GM12801 (cell line): ENCODE measurements around the gene UBE2F.

ENCODE experiments used
- TF ChIP-seq, protein P1 (sequence below): IDR thresholded peaks from one replicate; pipeline ENCODE4 v1.5.1; 2011; ENCODE audit warnings: control low read depth; ENCODE audit not compliant: insufficient read length; ENCODE audit errors: extremely low read depth

Gene UBE2F

DNA sequence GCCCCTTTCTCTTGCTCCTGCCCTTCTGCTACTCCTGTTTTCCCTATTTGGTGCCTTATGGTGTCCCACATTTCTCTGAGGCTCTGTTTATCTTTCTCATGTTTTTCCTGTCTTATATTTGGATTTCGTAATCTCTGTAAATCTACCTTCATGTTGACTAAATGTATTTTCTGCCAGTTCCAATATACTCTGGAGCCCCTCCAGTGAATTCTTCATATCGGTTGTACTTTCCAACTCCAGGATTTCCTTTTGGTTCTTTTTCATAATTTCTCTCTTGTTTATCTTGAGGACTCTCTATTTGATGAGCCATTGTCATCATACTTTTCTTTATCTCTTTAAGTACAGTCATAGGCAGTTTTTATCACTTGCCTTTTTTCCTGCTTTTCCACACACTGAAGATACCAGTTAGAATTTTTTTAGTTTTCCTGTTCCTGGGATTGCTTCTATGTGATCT lies 113.1 kb downstream of the UBE2F start:
- TF ChIP-seq, protein P1, sequence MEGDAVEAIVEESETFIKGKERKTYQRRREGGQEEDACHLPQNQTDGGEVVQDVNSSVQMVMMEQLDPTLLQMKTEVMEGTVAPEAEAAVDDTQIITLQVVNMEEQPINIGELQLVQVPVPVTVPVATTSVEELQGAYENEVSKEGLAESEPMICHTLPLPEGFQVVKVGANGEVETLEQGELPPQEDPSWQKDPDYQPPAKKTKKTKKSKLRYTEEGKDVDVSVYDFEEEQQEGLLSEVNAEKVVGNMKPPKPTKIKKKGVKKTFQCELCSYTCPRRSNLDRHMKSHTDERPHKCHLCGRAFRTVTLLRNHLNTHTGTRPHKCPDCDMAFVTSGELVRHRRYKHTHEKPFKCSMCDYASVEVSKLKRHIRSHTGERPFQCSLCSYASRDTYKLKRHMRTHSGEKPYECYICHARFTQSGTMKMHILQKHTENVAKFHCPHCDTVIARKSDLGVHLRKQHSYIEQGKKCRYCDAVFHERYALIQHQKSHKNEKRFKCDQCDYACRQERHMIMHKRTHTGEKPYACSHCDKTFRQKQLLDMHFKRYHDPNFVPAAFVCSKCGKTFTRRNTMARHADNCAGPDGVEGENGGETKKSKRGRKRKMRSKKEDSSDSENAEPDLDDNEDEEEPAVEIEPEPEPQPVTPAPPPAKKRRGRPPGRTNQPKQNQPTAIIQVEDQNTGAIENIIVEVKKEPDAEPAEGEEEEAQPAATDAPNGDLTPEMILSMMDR, result no peak

- TF ChIP-seq, protein P1, result no peak
These were observed 113.7 kb downstream of the UBE2F start for GRCh38 chr2:238080518-238080917.

DNA sequence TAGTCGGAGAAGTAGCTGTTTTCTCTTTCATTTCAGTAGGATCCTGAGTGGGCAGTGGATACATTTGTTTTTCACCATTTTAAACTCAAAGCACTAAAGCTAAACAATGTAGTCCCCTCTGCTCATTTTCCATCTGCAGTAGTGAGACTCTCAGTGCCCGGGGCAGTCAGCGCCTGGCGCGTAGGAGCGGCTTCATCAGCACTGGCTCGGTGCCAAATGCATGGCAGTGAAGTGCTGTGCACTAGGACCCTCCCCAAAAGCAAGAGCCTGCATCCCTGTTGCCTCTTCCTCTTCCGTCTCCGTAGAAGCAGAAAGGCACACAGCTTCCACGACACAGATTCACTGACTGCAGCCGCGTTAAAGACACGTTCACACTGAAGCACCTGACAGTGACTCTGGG lies 114.3 kb downstream of the UBE2F start:
- TF ChIP-seq, protein P1, result no peak

GRCh38 chr2:238081561-238081960 lies 114.7 kb downstream of the UBE2F start:
- TF ChIP-seq, protein P1, result no peak

DNA sequence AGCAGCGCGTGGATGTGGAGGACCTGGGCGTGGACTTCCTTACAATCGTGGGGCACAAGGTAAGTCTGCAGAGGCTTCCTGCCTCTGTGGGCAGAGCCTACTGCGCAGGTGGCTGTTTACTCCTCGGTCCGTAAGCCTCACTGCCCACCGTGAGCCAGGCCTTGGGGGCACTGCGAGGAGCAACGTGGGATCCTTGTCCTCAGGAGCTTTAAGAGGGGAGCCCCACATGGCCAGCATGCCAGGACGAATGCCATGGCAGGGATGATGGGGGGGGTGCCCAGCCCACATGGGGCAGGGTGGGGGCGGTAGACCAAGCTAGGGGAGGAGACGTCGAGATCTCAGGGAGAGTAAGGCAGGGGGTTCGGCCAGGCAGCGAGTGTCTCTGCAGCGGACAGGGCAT lies 115.3 kb downstream of the UBE2F start:
- TF ChIP-seq, protein P1, result no peak

DNA sequence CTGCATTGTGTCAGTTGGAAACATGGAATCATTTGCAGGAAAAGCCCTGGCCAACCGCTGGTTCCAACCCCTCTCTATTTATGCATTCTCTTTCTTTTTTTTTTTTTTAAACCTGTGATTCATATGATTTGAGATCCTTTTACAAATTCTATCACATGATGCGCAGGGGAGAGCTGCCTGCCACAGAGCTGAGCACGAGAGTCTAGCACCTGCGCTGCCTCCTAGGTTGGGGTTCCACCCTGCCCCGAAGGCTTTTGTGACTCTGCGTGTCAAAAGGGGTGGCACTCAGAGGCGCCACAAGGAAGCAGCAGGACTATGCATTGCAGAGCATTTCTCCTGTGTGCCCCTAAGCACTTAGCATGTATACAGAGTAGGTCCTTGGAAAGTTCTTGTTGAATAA lies 116.0 kb downstream of the UBE2F start:
- TF ChIP-seq, protein P1, result no peak

DNA sequence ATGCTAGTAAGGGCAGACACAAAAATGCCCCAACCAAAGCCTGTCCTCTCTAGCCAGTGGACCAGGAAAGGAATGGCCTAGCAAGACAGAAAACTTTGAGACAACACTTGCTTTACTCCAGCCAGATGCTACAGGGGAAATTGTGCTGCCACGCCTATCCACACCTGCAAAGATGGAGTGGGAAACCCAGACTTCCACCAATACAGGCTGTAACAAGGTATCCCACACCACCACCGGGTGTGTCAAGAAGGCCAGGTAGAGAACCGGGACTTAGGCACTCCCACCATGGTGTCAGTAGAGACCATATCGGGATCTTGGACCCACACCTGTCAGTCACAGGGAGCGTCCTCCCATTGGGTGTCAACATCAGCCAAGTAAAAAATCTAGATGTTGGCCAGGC lies 117.1 kb downstream of the UBE2F start:
- TF ChIP-seq, protein P1, result no peak

- TF ChIP-seq, protein P1, result no peak
These were observed 117.9 kb downstream of the UBE2F start for GRCh38 chr2:238084761-238085160.
